Esophagus (tissue), 2 donors: ENCODE data around the gene ANKRD44. TPM values are rescaled to one million over a fixed set of nuclear protein-coding genes. Genes with fewer than 3 reads are reported as not detected.

Source experiments
- H3K27ac ChIP-seq, 2 donors: one replicate each; pipeline ENCODE4 v1.5.1; 2013; ENCODE audit warnings: low read depth in 2 of 2, mild to moderate bottlenecking in 2 of 2, inconsistent platforms in 1 of 2, low read length in 1 of 2, moderate library complexity in 1 of 2
- H3K27me3 ChIP-seq, 2 donors: one replicate each; pipeline ENCODE4 v1.6.1; 2013; ENCODE audit warnings: low read length in 2 of 2, control low read depth in 1 of 2, mild to moderate bottlenecking in 1 of 2; ENCODE audit not compliant: insufficient read depth in 2 of 2, control insufficient read depth in 1 of 2
- H3K36me3 ChIP-seq, 2 donors: one replicate each; pipeline ENCODE4 v1.6.1; 2013; ENCODE audit warnings: low read length in 1 of 2; ENCODE audit not compliant: control insufficient read depth in 2 of 2, insufficient read depth in 2 of 2
- H3K4me1 ChIP-seq, 2 donors: one replicate each; pipeline ENCODE4 v1.6.1; 2013; ENCODE audit warnings: low read length in 1 of 2; ENCODE audit not compliant: control insufficient read depth in 2 of 2, insufficient read depth in 2 of 2
- H3K4me3 ChIP-seq, 2 donors: one replicate each; pipeline ENCODE4 v1.5.1; 2013; ENCODE audit warnings: low read length in 2 of 2, mild to moderate bottlenecking in 2 of 2, low read depth in 1 of 2, moderate library complexity in 1 of 2
- H3K9me3 ChIP-seq, 2 donors: one replicate each; pipeline ENCODE4 v1.6.1; 2013; ENCODE audit warnings: mild to moderate bottlenecking in 2 of 2, low read depth in 1 of 2, low read length in 1 of 2, moderate library complexity in 1 of 2; ENCODE audit not compliant: control insufficient read depth in 2 of 2, insufficient read depth in 1 of 2
- WGBS, 2 donors: extraction: QIAGEN DNeasy Blood & Tissue Kit; methylation state at CpG; one replicate each; pipeline ENCODE4 v1.1.7; 2013; 5-methylcytosine and 5-hydroxymethylcytosine counted together
- polyA plus RNA-seq, 2 donors: library from polyadenylated mRNA; stranded (reverse); fragments of 200-250 nt; gene quantifications; one replicate each; pipeline ENCODE4 v1.2.3, GENCODE V29; 2013
- donor health status: healthy with polysubstance abuse.
- donor health status: Bipolar disorder and iron deficiency.

Gene ANKRD44
- polyA plus RNA-seq, 2 donors = 1.1 to 1.5 TPM

- H3K36me3 ChIP-seq = no peaks in the 10 kb centered on the region
- 78 to 79% methylated on average over 6 of the region's 6 CpGs for WGBS, 2 donors
- no peaks in the 10 kb centered on the region for H3K27me3 ChIP-seq
- no peak overlapping the region for H3K27ac ChIP-seq
- no peaks in the 10 kb centered on the region for H3K9me3 ChIP-seq
- no peaks in the 10 kb centered on the region for H3K4me1 ChIP-seq
- no peak overlapping the region for H3K4me3 ChIP-seq
Observed at GRCh38 chr2:197156771-197157170, 153.8 kb downstream of the ANKRD44 start.

DNA sequence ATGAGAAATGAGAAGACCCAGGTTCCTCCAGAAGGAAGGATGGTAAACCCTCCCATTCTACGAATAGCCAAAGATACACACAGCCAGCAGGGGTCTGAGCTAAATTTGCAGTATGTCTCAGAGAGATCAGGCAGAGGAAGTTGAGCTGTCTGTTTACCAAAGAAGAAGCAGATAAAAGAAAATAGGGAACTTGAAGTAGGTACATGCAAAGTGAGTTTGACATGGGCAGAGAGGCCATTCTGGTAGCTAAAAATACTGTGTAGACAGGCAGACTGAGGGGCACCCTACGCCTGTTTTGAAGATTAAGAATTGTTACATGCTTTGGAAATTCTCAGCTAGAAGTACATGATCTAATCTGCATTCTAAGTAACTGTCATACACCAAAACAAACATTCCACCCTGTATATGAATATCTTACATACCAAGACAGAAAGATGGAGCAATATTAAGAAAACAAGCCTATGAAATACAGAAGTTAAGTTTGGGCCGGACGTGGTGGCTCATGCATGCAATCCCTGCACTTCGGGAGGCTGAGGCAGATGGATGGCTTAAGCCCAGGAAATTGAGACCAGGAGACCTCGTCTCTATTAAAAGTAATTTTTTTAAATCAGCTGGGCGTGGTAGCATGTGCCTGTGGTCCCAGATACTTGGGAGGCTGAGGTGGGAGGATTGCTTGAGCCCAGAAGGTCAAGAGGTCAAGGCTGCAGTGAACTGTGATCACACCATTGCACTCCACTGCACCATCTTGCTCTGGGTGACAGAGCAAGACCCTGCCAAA is 157.9 kb downstream of the ANKRD44 start:
- Histone ChIP-seq H3K27me3 (no peaks in the 10 kb centered on the region), H3K4me1 (no peaks in the 10 kb centered on the region), H3K4me3 (no peak overlapping the region), H3K9me3 (no peaks in the 10 kb centered on the region), H3K27ac (no peak overlapping the region), H3K36me3 (no peaks in the 10 kb centered on the region)
- 67 to 82% methylated on average over 7 of the region's 7 CpGs for WGBS, 2 donors

GRCh38 chr2:197149546-197149945 is 161.0 kb downstream of the ANKRD44 start:
- Histone ChIP-seq H3K9me3 (no peaks in the 10 kb centered on the region), H3K27me3 (no peaks in the 10 kb centered on the region), H3K4me1 (peaks cover 0 to 4% of the 10 kb centered on the region in 2 donors), H3K36me3 (no peaks in the 10 kb centered on the region), H3K27ac (no peak overlapping the region), H3K4me3 (no peak overlapping the region)
- WGBS, 2 donors = 91% methylated on average over 4 of the region's 4 CpGs

GRCh38 chr2:197148401-197148800 is 162.2 kb downstream of the ANKRD44 start:
- Histone ChIP-seq H3K4me3 (no peak overlapping the region), H3K27ac (no peak overlapping the region)
- WGBS, 2 donors = 86 to 94% methylated on average over 1 of the region's 1 CpG

GRCh38 chr2:197147942-197148341 is 162.6 kb downstream of the ANKRD44 start:
- WGBS, 2 donors = 71 to 95% methylated on average over 4 of the region's 4 CpGs
- H3K27ac ChIP-seq = no peak overlapping the region
- H3K27me3 ChIP-seq = no peaks in the 10 kb centered on the region
- H3K4me1 ChIP-seq = peaks cover 0 to 4% of the 10 kb centered on the region in 2 donors
- no peaks in the 10 kb centered on the region for H3K36me3 ChIP-seq
- no peaks in the 10 kb centered on the region for H3K9me3 ChIP-seq
- H3K4me3 ChIP-seq = no peak overlapping the region

More at GRCh38 chr2:197148401-197148800, 162.2 kb downstream of the ANKRD44 start:
- Histone ChIP-seq H3K9me3 (no peaks in the 10 kb centered on the region), H3K4me1 (peaks cover 0 to 4% of the 10 kb centered on the region in 2 donors), H3K36me3 (no peaks in the 10 kb centered on the region), H3K27me3 (no peaks in the 10 kb centered on the region)

DNA sequence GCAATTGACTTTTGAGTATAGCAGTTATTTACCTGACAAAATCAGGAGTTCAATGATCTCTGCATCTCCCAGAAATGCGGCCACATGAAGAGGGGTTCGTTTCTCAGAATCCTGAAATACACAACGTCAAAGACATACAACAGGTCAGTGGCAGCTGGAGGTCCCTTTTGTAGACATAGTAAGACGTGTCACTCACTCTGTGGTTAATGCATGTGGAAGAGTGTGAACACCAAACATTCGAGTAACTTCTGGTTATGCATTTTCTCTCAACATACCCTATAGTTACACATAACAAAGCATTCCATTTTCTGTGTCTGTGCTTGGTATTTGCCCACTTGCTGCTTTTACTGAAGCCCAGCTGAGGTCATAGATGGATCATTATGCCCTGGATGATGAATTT is 163.6 kb downstream of the ANKRD44 start:
- Histone ChIP-seq H3K9me3 (no peaks in the 10 kb centered on the region), H3K36me3 (no peaks in the 10 kb centered on the region)
- 62 to 69% methylated on average over 5 of the region's 5 CpGs for WGBS, 2 donors

GRCh38 chr2:197145471-197146056 is 165.0 kb downstream of the ANKRD44 start:
- 40 to 54% methylated on average over 4 of the region's 4 CpGs for WGBS, 2 donors
- Histone ChIP-seq H3K27ac (peak overlapping the region in 1 of 2 donors; percentile 24), H3K4me3 (no peak overlapping the region), H3K9me3 (no peaks in the 10 kb centered on the region), H3K36me3 (no peaks in the 10 kb centered on the region), H3K4me1 (peaks cover 0 to 4% of the 10 kb centered on the region in 2 donors), H3K27me3 (no peaks in the 10 kb centered on the region)

More for the DNA sequence above, 163.6 kb downstream of the ANKRD44 start:
- Histone ChIP-seq H3K4me1 (peaks cover 0 to 4% of the 10 kb centered on the region in 2 donors), H3K27ac (no peak overlapping the region), H3K27me3 (no peaks in the 10 kb centered on the region), H3K4me3 (no peak overlapping the region)

DNA sequence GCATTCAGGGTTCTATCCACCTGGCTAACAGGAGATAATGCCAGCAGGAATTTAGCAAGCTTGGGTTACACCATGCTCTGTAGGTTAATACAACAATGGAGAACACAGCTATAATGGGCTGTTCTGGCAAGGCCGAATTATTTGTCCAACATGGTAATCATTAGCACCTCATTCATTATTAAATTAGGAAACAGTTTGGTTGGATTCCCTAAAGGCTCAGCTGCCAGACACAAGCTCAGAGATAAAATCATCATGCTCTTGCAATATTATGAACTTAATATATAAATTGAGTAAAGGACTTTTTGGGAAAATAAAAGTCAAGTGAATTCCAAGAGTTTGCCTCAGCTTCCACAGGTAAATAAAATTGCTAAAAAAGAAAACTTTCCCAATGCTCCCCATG is 166.4 kb downstream of the ANKRD44 start:
- Histone ChIP-seq H3K36me3 (no peaks in the 10 kb centered on the region), H3K9me3 (no peaks in the 10 kb centered on the region), H3K4me3 (no peak overlapping the region), H3K4me1 (peaks cover 0 to 4% of the 10 kb centered on the region in 2 donors), H3K27me3 (no peaks in the 10 kb centered on the region), H3K27ac (no peak overlapping the region)
- 74 to 75% methylated on average over 1 of the region's 1 CpG for WGBS, 2 donors

DNA sequence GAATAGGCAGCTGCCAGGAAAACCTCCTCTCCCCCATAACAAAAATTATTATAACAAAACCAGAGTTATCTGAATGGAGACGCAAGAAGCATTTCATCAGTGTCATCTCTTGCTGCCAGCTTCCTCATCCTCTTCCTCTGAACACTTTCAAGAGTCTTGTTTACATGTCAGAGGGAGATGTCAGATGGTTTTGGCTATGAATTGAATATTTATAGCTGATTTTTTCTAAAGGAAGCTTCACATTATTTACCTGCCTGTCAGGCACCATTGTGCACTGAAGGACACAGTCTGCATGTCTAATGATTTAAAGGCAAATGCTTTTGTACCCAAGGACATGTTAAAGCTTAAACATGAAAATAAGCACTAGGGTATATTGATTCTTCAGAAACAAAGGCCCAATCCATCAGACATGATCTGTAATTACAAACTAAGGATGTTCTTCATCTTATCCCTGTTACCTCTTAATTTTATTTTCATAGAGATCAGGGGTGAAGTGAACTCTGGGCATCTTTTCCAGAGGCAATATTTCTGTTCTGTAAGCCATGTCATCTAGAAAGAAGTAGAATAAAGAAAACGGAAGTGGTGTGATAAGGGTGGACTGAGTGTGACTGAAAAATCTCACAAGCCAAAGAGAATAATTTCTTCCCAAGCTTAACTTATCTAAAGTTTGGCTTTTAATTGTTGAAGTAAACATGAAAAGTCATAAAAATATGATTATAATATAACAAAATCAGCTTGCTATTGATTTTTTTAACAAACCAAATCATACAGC is 168.7 kb downstream of the ANKRD44 start:
- H3K36me3 ChIP-seq = no peaks in the 10 kb centered on the region
- H3K27ac ChIP-seq = no peak overlapping the region
- WGBS, 2 donors = 63 to 72% methylated on average over 2 of the region's 2 CpGs
- peaks cover 0 to 4% of the 10 kb centered on the region in 2 donors for H3K4me1 ChIP-seq
- H3K27me3 ChIP-seq = no peaks in the 10 kb centered on the region
- no peaks in the 10 kb centered on the region for H3K9me3 ChIP-seq
- H3K4me3 ChIP-seq = no peak overlapping the region
